ENCODE measurements around the gene KRTCAP2.
"Not testable (repeated sequence)": the region's sequence is repeated elsewhere in the genome, so short reads cannot be mapped to it uniquely, and the experiment has no call there.

KRTCAP2 gene

DNA sequence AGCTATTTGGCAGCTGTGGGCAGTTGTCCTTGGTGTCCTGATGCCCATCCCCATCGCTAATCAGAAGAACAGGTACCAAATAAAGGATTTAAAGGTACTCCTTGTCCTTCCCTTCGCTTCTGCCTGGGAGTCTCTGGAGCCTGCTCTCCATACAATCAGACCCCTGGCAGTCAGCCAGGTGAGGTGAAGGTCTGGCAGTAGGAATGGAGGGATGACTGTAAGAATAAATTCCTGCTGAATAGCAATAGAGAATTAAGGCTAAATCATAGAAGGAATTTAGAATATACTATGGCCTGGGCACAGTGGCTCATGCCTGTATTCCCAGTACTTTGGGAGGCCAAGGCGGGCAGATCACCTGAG lies 25.4 kb upstream of the KRTCAP2 start:
- no peak for DNase-seq

DNA sequence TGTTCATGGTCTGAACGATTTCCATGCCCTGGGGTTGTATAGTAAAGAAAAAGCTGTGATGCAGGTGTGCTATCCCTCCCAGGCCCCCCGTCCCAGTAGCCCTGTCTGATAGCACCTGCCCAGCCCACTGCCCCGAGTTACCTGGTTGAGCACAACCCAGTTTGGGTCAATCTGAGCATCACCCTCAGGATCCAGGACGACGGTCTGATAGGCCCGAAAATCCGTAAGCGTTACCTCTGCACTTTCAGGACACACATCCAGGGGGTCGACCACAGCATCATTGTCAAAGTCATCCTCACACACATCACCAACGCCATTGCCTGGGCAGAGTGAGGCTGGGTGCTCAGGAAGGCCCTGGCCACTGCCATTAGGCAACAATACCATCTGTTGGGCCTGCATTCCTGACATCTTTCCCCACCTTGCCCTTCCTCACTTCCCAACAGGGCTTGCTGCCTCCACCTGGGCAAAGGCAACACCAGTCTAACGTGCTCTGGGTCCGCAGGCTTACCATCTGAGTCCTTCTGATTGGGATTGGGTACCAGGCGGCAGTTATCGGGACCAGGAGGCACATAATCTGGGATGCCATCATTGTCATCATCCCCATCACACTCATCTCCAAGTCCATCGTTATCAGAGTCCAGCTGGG lies 24.9 kb upstream of the KRTCAP2 start:
- no peak for DNase-seq

- DNase-seq = no peak
Observed at GRCh38 chr1:155196893-155197638, 24.0 kb upstream of the KRTCAP2 start.

GRCh38 chr1:155196103-155196892 lies 23.2 kb upstream of the KRTCAP2 start:
- no peak for DNase-seq

DNA sequence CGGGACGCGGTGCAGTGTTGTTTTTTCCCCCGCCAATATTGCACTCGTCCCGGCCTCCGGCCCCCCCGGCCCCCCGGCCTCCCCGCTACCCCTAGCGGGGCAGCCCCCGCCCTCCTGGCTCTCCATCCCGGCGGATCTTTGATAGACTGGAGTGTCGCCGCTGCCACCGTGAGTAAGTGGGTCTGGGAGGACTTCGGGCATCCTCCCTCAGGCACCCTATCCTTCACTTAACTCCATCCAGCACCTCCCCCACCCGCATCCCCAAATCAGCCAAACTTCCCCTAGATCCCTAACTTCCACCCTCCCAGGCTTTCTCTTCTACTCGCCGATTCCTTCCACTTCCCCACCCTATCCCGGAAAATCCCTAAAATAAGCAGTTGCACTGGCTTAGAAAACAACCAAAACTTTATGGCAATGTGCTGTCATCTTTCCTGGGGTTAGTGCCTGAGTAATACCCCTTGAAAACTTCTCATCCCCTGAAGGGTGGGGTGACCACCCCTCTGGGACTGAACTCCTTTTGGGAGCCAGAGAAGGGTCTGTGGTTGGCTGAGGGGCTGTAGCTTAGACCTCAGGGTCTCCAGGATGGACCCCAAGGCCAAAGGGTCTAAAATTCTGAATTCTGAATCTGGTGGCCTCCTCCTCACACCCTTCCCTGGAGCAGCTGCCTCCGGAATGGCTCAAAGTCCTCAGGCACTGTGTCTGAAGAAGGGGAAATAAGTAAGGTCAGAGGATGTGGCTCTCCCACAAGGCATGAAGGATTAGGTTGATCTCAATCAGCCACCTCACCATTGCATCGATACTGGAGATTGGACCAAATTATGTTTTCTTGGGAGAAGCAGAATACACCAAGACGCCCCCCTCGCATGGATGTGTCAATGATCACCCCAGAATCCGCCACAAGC lies 22.3 kb upstream of the KRTCAP2 start:
- no peak for DNase-seq

DNA sequence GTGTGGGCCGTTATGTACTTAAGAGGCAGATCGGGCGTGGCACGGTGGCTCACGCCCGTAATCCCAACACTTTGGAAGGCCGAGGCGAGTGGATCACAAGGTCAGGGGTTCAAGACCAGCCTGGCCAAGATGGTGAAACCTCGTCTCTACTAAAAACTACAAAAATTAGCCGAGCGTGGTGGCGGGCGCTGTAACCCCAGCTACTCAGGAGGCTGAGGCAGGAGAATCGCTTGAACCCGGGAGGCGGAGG lies 20.8 kb upstream of the KRTCAP2 start:
- not testable (repeated sequence) for DNase-seq

DNA sequence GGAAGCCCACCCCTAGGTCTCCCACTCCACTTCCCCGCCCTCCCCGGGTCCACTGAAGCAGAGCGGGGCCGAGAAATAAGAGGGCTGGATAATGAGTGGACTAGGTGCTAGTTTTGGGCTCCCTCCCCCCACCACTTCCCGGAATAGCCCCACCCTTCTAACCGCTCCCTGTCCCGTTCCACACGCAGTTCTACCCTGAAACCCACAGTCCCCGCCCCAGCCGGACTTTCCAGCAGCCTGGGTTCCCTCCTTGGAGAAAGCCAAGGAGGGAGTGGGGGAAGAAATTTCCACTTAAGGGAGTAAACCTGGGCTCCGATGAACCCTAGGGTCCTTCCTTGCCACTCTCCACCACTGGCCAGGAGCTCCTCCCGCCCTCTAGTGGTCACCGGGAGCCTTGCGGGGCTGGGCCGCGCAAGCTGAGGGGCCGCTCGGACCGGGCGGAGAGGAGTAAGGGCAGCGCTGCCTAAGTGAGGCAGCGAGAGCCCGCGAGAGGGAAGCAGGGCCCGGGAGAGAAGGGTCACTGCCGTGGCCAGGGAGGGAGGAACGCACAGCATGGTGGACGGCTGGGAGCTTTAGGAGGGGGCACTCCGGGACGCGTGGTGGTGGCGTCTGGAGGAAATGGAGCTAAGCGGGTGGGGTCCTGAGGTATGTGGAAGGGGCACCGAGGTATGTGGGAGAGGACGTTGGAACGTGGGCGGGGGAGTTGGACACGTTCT lies 20.3 kb upstream of the KRTCAP2 start:
- peak; percentile 95 for DNase-seq

GRCh38 chr1:155192346-155193274 lies 19.5 kb upstream of the KRTCAP2 start:
- DNase-seq = peak; percentile 41

- no peak for DNase-seq
Observed at GRCh38 chr1:155191904-155192303, 18.8 kb upstream of the KRTCAP2 start.

- DNase-seq = not testable (repeated sequence)
Observed at GRCh38 chr1:155189926-155190325, 16.8 kb upstream of the KRTCAP2 start.

DNA sequence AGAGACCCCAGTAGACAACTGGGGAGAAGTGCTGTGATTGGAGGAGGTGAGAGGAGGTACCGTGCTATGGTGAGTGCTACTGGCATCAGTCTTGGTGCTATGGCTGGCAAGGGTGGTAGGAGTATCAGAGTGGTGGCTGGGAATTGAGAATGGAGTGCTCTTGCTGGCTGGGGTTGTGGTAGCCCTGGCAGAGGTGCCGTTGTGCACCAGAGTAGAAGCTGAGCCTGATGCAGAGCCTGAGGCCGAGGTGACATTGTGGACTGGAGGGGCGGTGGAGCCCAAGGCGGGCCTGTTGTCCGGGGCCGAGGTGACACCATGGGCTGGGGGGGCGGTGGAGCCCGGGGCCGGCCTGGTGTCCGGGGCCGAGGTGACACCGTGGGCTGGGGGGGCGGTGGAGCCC lies 15.2 kb upstream of the KRTCAP2 start:
- DNase-seq = no peak

- DNase-seq = no peak
Observed at GRCh38 chr1:155187456-155187891, 14.4 kb upstream of the KRTCAP2 start.

DNA sequence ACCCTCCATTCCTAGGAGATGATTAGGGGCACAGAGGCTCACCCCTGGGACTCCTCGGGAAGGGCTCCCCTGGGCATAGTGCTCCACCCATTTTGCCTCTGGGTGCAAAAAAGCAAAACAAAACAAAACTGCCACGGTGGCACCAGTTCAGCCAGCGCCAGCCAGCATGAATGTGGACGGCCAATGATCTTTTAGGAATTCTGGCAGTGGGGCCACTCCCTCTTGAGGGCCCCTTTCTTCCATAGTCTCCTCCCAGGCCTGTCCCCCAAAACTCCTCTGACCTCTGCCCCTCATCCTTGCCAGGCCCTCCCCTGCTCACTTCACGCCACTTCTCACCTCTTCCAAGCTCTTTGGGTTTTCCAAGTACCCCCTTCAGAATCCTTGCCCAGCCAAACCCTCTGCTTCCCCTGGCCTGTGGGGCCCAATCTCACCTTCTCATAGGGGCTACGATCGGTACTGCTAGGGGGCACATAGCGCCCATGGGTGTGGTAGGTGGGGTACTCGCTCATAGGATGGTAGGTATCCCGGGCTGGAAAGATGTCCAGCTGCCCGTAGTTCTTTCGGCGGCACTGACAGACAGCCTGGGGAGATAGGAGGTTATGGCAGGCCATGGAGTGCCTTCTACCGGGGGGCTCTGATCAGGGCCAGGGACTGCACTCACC lies 13.8 kb upstream of the KRTCAP2 start:
- no peak for DNase-seq

- no peak for DNase-seq
Observed at GRCh38 chr1:155186067-155186793, 13.1 kb upstream of the KRTCAP2 start.

- no peak for DNase-seq
Observed at GRCh38 chr1:155185783-155186066, 12.6 kb upstream of the KRTCAP2 start.

- no peak for DNase-seq
Observed at GRCh38 chr1:155184835-155185782, 12.0 kb upstream of the KRTCAP2 start.

GRCh38 chr1:155184351-155184811 lies 11.3 kb upstream of the KRTCAP2 start:
- DNase-seq = no peak

DNA sequence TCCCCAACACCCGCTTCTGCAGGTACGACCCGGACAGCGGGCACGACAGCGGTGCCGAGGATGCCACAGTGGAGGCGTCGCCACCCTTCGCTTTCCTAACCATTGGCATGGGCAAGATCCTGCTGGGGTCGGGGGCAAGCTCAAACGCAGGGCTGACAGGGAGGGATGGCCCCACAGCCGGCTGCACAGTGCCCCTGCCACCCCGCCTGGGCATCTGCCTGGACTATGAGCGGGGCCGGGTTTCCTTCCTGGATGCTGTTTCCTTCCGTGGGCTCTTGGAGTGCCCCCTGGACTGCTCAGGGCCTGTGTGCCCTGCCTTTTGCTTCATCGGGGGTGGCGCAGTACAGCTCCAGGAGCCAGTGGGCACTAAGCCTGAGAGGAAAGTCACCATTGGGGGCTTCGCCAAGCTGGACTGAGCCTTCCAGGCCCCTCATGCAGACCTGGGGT lies 10.7 kb upstream of the KRTCAP2 start:
- no peak for DNase-seq

DNA sequence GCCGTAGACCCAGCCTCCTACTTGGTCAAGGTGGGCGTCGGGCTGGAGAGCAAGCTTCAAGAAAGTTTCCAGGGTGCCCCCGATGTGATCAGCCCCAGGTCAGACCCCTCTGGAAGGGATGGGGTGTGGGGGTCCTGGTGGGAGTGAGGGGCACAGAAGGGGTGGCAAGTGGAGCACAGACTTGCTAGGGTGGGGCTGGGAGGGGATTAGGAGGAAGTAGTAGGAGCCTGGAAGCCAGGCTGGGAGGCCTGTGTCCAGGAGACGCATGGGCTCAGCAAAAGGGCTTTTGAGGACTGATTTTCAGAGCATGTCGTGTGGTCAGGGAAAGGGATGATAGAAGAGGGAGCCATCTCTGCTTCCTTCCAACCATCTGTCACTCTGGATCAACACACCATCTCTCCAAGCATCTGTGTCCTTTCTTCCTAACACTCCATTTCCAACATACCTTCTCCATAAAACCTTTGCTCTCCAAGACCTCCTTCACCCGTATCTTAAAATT lies 9.0 kb upstream of the KRTCAP2 start:
- no peak for DNase-seq
